Osteocyte (in vitro differentiated cells): Measurements from ENCODE around the gene DGKZ. TPM values are rescaled to one million over a fixed set of nuclear protein-coding genes. Genes with fewer than 3 reads are reported as not detected.

Experiments used
- DNase-seq: peaks from one replicate; pipeline ENCODE4 v3.0.0; 2021; ENCODE audit warnings: mixed read lengths; ENCODE audit not compliant: unreplicated experiment; ENCODE audit errors: extremely low spot score
- H3K27ac Mint-ChIP-seq: one replicate; pipeline ENCODE4 v1.8.0; 2021; ENCODE audit warnings: mild to moderate bottlenecking, mixed read lengths; ENCODE audit not compliant: unreplicated experiment
- H3K27me3 Mint-ChIP-seq: one replicate; pipeline ENCODE4 v1.8.0; 2021; ENCODE audit warnings: mixed read lengths; ENCODE audit not compliant: unreplicated experiment
- H3K36me3 Mint-ChIP-seq: one replicate; pipeline ENCODE4 v1.8.0; 2021; ENCODE audit warnings: mixed read lengths; ENCODE audit not compliant: unreplicated experiment
- H3K4me1 Mint-ChIP-seq: one replicate; pipeline ENCODE4 v1.8.0; 2021; ENCODE audit warnings: mixed read lengths; ENCODE audit not compliant: unreplicated experiment
- H3K4me3 Mint-ChIP-seq: one replicate; pipeline ENCODE4 v1.8.0; 2021; ENCODE audit warnings: mild to moderate bottlenecking, moderate library complexity, mixed read lengths; ENCODE audit not compliant: unreplicated experiment
- H3K9me3 Mint-ChIP-seq: one replicate; pipeline ENCODE4 v1.8.0; 2021; ENCODE audit warnings: mixed read lengths; ENCODE audit not compliant: unreplicated experiment
- total RNA-seq: library from RNA; stranded (reverse); gene quantifications from 2 replicates; pipeline ENCODE4 v1.2.1, GENCODE V29; 2021
- TF ChIP-seq, protein P1 (sequence below): fragments of 200-600 bp; sonication (generic); IDR thresholded peaks from 2 replicates; pipeline ENCODE4 v1.5.0; 2021; ENCODE audit warnings: antibody characterized with exemption, mild to moderate bottlenecking, moderate library complexity

The DGKZ gene
- total RNA-seq, 1 donor from 2014 or later: 49.9 TPM

- Mint-ChIP-seq H3K27me3 (no peaks in the 10 kb centered on the region), H3K9me3 (no peaks in the 10 kb centered on the region), H3K4me1 (peaks cover 10% of the 10 kb centered on the region), H3K36me3 (peaks cover 23% of the 10 kb centered on the region), H3K4me3 (no peak overlapping the region), H3K27ac (peak overlapping the region; percentile 70)
- no peak for DNase-seq
- TF ChIP-seq, protein P1, sequence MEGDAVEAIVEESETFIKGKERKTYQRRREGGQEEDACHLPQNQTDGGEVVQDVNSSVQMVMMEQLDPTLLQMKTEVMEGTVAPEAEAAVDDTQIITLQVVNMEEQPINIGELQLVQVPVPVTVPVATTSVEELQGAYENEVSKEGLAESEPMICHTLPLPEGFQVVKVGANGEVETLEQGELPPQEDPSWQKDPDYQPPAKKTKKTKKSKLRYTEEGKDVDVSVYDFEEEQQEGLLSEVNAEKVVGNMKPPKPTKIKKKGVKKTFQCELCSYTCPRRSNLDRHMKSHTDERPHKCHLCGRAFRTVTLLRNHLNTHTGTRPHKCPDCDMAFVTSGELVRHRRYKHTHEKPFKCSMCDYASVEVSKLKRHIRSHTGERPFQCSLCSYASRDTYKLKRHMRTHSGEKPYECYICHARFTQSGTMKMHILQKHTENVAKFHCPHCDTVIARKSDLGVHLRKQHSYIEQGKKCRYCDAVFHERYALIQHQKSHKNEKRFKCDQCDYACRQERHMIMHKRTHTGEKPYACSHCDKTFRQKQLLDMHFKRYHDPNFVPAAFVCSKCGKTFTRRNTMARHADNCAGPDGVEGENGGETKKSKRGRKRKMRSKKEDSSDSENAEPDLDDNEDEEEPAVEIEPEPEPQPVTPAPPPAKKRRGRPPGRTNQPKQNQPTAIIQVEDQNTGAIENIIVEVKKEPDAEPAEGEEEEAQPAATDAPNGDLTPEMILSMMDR: no peak
These were observed 42.6 kb upstream of the DGKZ start for GRCh38 chr11:46304605-46305179.

- Mint-ChIP-seq H3K4me1 (peaks cover 10% of the 10 kb centered on the region), H3K27me3 (no peaks in the 10 kb centered on the region), H3K27ac (peak overlapping the region; percentile 70), H3K4me3 (no peak overlapping the region), H3K9me3 (no peaks in the 10 kb centered on the region), H3K36me3 (peaks cover 19% of the 10 kb centered on the region)
- TF ChIP-seq, protein P1: no peak
- no peak for DNase-seq
These were observed 42.0 kb upstream of the DGKZ start for GRCh38 chr11:46305295-46305694.

- peak overlapping the region; percentile 25 for H3K27ac Mint-ChIP-seq
- H3K9me3 Mint-ChIP-seq: no peaks in the 10 kb centered on the region
- peaks cover 18% of the 10 kb centered on the region for H3K36me3 Mint-ChIP-seq
- H3K4me3 Mint-ChIP-seq: no peak overlapping the region
- DNase-seq: no peak
- TF ChIP-seq, protein P1: no peak
- H3K27me3 Mint-ChIP-seq: no peaks in the 10 kb centered on the region
- H3K4me1 Mint-ChIP-seq: peaks cover 10% of the 10 kb centered on the region
These were observed 40.9 kb upstream of the DGKZ start for GRCh38 chr11:46306296-46306853.

DNA sequence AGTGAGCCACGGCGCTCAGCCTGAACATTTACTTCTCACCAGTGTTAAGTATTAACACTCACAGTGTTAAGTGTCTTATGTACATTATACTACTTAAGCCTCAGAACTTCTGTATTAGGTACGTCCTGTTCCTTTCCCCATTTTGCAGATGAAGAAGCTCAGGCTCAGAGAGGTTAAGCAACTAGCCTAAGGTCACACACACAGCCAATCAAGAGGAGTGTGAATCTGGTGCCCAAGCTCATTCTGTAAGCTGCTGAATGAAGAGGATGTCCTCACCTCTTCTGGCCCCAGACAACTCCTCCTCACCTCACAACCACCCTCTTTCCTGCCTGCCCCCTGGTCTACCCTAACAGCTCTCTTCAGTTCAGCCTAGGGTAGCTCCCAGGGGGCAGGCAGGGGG, 39.9 kb upstream of the DGKZ start:
- no peaks in the 10 kb centered on the region for H3K27me3 Mint-ChIP-seq
- no peak for DNase-seq
- H3K27ac Mint-ChIP-seq: no peak overlapping the region
- H3K9me3 Mint-ChIP-seq: no peaks in the 10 kb centered on the region
- TF ChIP-seq, protein P1: no peak
- H3K36me3 Mint-ChIP-seq: peaks cover 22% of the 10 kb centered on the region
- H3K4me3 Mint-ChIP-seq: no peak overlapping the region
- H3K4me1 Mint-ChIP-seq: peaks cover 10% of the 10 kb centered on the region

GRCh38 chr11:46307785-46308341, 39.4 kb upstream of the DGKZ start:
- no peak overlapping the region for H3K27ac Mint-ChIP-seq
- no peaks in the 10 kb centered on the region for H3K9me3 Mint-ChIP-seq
- H3K4me3 Mint-ChIP-seq: no peak overlapping the region
- no peaks in the 10 kb centered on the region for H3K27me3 Mint-ChIP-seq
- H3K36me3 Mint-ChIP-seq: peaks cover 22% of the 10 kb centered on the region
- DNase-seq: no peak
- H3K4me1 Mint-ChIP-seq: peaks cover 10% of the 10 kb centered on the region
- TF ChIP-seq, protein P1: no peak
